Gastroesophageal sphincter (tissue), 4 donors: ENCODE measurements around the gene TET2. TPM values are rescaled to one million over a fixed set of nuclear protein-coding genes. Genes with fewer than 3 reads are reported as not detected.
"Not testable (repeated sequence)": the region's sequence is repeated elsewhere in the genome, so short reads cannot be mapped to it uniquely, and the experiment has no call there.

Source experiments
- ATAC-seq: fragments of 150-250 bp; one replicate; pipeline ENCODE4 v1.9.1; 2016; ENCODE audit warnings: mild to moderate bottlenecking, moderate library complexity
- H3K27ac ChIP-seq, 4 donors: fragments of 200-600 bp; sonication (generic) in 3 of 4; 1 replicate in 3 of 4; 2 replicates in 1 of 4; pipeline ENCODE4 v1.5.1; 2016 to 2019
- H3K27me3 ChIP-seq: fragments of 200-600 bp; sonication (generic); one replicate; pipeline ENCODE4 v1.5.1; 2019
- H3K36me3 ChIP-seq, 2 donors: fragments of 200-600 bp; sonication (generic); one replicate each; pipeline ENCODE4 v1.5.1; 2019; ENCODE audit warnings: control low read depth in 1 of 2
- H3K4me1 ChIP-seq, 3 donors: fragments of 200-600 bp; sonication (generic); 1 replicate in 2 of 3; 2 replicates in 1 of 3; pipeline ENCODE4 v1.5.1; 2016 to 2019; ENCODE audit warnings: control low read depth in 2 of 3
- H3K4me3 ChIP-seq, 2 donors: fragments of 200-600 bp; sonication (generic); one replicate each; pipeline ENCODE4 v1.5.1; 2019; ENCODE audit warnings: mild to moderate bottlenecking in 1 of 2, moderate library complexity in 1 of 2
- H3K9me3 ChIP-seq, 3 donors: fragments of 200-600 bp; sonication (generic); one replicate each; pipeline ENCODE4 v1.5.1; 2017 to 2019; ENCODE audit warnings: control low read depth in 2 of 3
- CTCF ChIP-seq, 4 experiments: fragments of 200-600 bp in 2 of 4; fragments of 450-650 bp in 2 of 4; sonication (generic) in 1 of 4; IDR thresholded peaks; one replicate each; pipeline ENCODE4 v1.5.1; 2017 to 2019; ENCODE audit warnings: antibody characterized with exemption in 4 of 4, mild to moderate bottlenecking in 2 of 4, moderate library complexity in 2 of 4
- EP300 ChIP-seq: sonication (generic); formaldehyde crosslinking; IDR thresholded peaks from one replicate; pipeline ENCODE4 v1.6.1; 2017; ENCODE audit warnings: antibody characterized with exemption, mild to moderate bottlenecking
- POLR2A ChIP-seq, 2 donors: fragments of 450-650 bp; IDR thresholded peaks; one replicate each; pipeline ENCODE4 v1.6.1; 2017; ENCODE audit warnings: antibody characterized with exemption in 2 of 2, mild to moderate bottlenecking in 2 of 2, moderate library complexity in 1 of 2
- POLR2AphosphoS5 ChIP-seq: sonication (generic); formaldehyde crosslinking; IDR thresholded peaks from one replicate; pipeline ENCODE4 v1.6.1; 2017; ENCODE audit warnings: antibody characterized with exemption
- WGBS, 2 donors: methylation state at CpG; one replicate each; pipeline ENCODE4 v1.1.5; 2018; ENCODE audit warnings: low coverage in 1 of 2; 5-methylcytosine and 5-hydroxymethylcytosine counted together
- total RNA-seq, 4 donors: library from RNA; depleted of rRNA; stranded (reverse); fragments of >200 nt; gene quantifications; one replicate each; pipeline ENCODE4 v1.1.0, GENCODE V29; 2016

Gene TET2
- total RNA-seq, 4 donors from 2014 or later: 22.5 to 37.7 (median 27.8) TPM

GRCh38 chr4:105291925-105292324, 145.2 kb downstream of the TET2 start:
- WGBS, 2 donors: 36 to 47% methylated on average over 3 of the region's 3 CpGs
- TF ChIP-seq EP300 (no peak), POLR2A (IDR thresholded peaks at IDR 0.05) (no peak), POLR2AphosphoS5 (no peak), CTCF (IDR thresholded peaks at IDR 0.05) (no peak)
- Histone ChIP-seq H3K36me3 (no peaks in the 10 kb centered on the region), H3K27me3 (no peaks in the 10 kb centered on the region), H3K4me3 (no peak overlapping the region), H3K27ac (no peak overlapping the region), H3K9me3 (peaks cover 0 to 12% (median 0%) of the 10 kb centered on the region in 3 donors), H3K4me1 (no peaks in the 10 kb centered on the region)
- ATAC-seq: no peak

DNA sequence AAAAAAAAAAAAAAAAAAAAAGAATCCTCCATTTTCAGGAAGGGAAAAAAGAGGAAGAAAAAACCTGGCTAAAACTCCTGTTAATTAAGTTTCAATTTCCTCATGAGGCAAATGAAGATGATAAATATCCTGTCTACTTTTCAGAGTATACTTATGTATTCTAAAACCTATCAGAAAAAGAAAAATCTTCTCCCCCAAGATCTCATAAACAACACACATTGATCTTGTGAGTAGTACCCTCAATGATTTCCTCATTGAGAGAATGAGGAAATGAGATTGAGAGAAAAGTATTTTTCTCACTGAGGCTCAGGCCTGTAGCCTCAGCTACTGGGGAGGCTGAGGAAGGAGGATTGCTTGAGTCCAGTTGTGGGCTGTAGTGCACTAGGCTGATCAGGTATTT, 146.7 kb downstream of the TET2 start:
- Histone ChIP-seq H3K27me3 (no peaks in the 10 kb centered on the region), H3K4me1 (no peaks in the 10 kb centered on the region), H3K9me3 (peaks cover 0 to 4% (median 0%) of the 10 kb centered on the region in 3 donors), H3K27ac (no peak overlapping the region), H3K4me3 (no peak overlapping the region), H3K36me3 (no peaks in the 10 kb centered on the region)
- TF ChIP-seq POLR2AphosphoS5 (no peak), CTCF (IDR thresholded peaks at IDR 0.05) (no peak), EP300 (no peak), POLR2A (IDR thresholded peaks at IDR 0.05) (no peak)
- no peak for ATAC-seq

DNA sequence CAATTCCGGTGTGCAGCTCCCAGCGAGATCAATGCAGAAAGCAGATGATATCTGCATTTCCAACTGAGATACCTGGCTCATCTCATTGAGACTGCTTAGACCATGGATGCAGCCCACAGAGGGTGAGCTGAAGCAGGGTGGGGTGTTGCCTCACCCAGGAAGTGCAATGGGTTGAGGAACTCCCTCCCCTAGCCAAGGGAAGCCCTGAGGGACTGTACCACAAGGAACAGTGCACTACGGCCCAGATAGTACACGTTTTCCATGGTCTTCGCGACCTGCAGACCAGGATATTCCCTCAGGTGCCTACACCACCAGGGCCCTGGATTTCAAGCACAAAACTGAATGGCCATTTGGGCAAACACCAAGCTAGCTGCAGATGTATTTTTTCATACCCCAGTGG, 150.0 kb downstream of the TET2 start:
- no peak overlapping the region for H3K4me3 ChIP-seq
- H3K36me3 ChIP-seq: no peaks in the 10 kb centered on the region
- no peak overlapping the region for H3K27ac ChIP-seq
- 85 to 94% methylated on average over 2 to 4 of the region's 6 CpGs for WGBS, 2 donors
- TF ChIP-seq CTCF (IDR thresholded peaks at IDR 0.05): no peak
- no peak for TF ChIP-seq POLR2A (IDR thresholded peaks at IDR 0.05)
- TF ChIP-seq EP300: no peak
- no peak for TF ChIP-seq POLR2AphosphoS5
- H3K4me1 ChIP-seq: no peaks in the 10 kb centered on the region
- no peaks in the 10 kb centered on the region for H3K27me3 ChIP-seq
- no peak for ATAC-seq
- H3K9me3 ChIP-seq: peaks cover 0 to 15% (median 0%) of the 10 kb centered on the region in 3 donors

- not testable (repeated sequence) for H3K27ac ChIP-seq, H3K4me3 ChIP-seq, H3K4me1 ChIP-seq, H3K27me3 ChIP-seq, ATAC-seq, H3K36me3 ChIP-seq
- WGBS, 2 donors: 64 to 100% methylated on average over 1 of the region's 1 CpG
- peaks cover 0 to 32% (median 0%) of the 10 kb centered on the region in 3 donors for H3K9me3 ChIP-seq
Observed at GRCh38 chr4:105299027-105299426, 152.4 kb downstream of the TET2 start.

- Histone ChIP-seq H3K4me1 (no peaks in the 10 kb centered on the region), H3K9me3 (peaks cover 0 to 53% (median 0%) of the 10 kb centered on the region in 3 donors), H3K4me3 (no peak overlapping the region), H3K27me3 (no peaks in the 10 kb centered on the region), H3K36me3 (no peaks in the 10 kb centered on the region), H3K27ac (no peak overlapping the region)
- TF ChIP-seq CTCF (IDR thresholded peaks at IDR 0.05) (no peak), EP300 (no peak), POLR2A (IDR thresholded peaks at IDR 0.05) (no peak), POLR2AphosphoS5 (no peak)
- no peak for ATAC-seq
Observed at GRCh38 chr4:105304085-105304484, 157.4 kb downstream of the TET2 start.
